ENCODE results near the gene THSD4.
"Not testable (repeated sequence)": the region's sequence is repeated elsewhere in the genome, so short reads cannot be mapped to it uniquely, and the experiment has no call there.

The THSD4 gene

GRCh38 chr15:71646767-71647486 lies 531.7 kb downstream of the THSD4 start:
- no peak for DNase-seq

GRCh38 chr15:71647487-71647808 lies 532.2 kb downstream of the THSD4 start:
- no peak for DNase-seq

- no peak for DNase-seq
Observed at GRCh38 chr15:71648095-71648494, 532.8 kb downstream of the THSD4 start.

GRCh38 chr15:71649894-71650293 lies 534.6 kb downstream of the THSD4 start:
- DNase-seq = no peak

GRCh38 chr15:71650603-71651002 lies 535.3 kb downstream of the THSD4 start:
- no peak for DNase-seq

- DNase-seq = peak in 1 of 2 donors; percentile 0
Observed at GRCh38 chr15:71651750-71652186, 536.5 kb downstream of the THSD4 start.

GRCh38 chr15:71654042-71654719 lies 538.9 kb downstream of the THSD4 start:
- no peak for DNase-seq

GRCh38 chr15:71654720-71655174 lies 539.5 kb downstream of the THSD4 start:
- no peak for DNase-seq

GRCh38 chr15:71656425-71656824 lies 541.2 kb downstream of the THSD4 start:
- no peak for DNase-seq

GRCh38 chr15:71657141-71657540 lies 541.9 kb downstream of the THSD4 start:
- no peak for DNase-seq

GRCh38 chr15:71658036-71658435 lies 542.8 kb downstream of the THSD4 start:
- no peak for DNase-seq

- no peak for DNase-seq
Observed at GRCh38 chr15:71658827-71659729, 543.8 kb downstream of the THSD4 start.

- DNase-seq = no peak
Observed at GRCh38 chr15:71659730-71660067, 544.4 kb downstream of the THSD4 start.

GRCh38 chr15:71660501-71660900 lies 545.2 kb downstream of the THSD4 start:
- DNase-seq = no peak

GRCh38 chr15:71662306-71662705 lies 547.0 kb downstream of the THSD4 start:
- no peak for DNase-seq

GRCh38 chr15:71664622-71665021 lies 549.4 kb downstream of the THSD4 start:
- DNase-seq = no peak

GRCh38 chr15:71666763-71667620 lies 551.7 kb downstream of the THSD4 start:
- no peak for DNase-seq

- no peak for DNase-seq
Observed at GRCh38 chr15:71669688-71670087, 554.4 kb downstream of the THSD4 start.

GRCh38 chr15:71670222-71670621 lies 555.0 kb downstream of the THSD4 start:
- not testable (repeated sequence) for DNase-seq

- no peak for DNase-seq
Observed at GRCh38 chr15:71674354-71674753, 559.1 kb downstream of the THSD4 start.

GRCh38 chr15:71677352-71677751 lies 562.1 kb downstream of the THSD4 start:
- DNase-seq = no peak

- no peak for DNase-seq
Observed at GRCh38 chr15:71677766-71678165, 562.5 kb downstream of the THSD4 start.

GRCh38 chr15:71678191-71678590 lies 562.9 kb downstream of the THSD4 start:
- DNase-seq = no peak
